ENCODE data around the gene IFITM2.

GRCh38 chr11:340539-341512, 33.2 kb downstream of the IFITM2 start:
- TF ChIP-seq CTCF (IDR thresholded peaks at IDR 0.05) (no peak), POLR2A (IDR thresholded peaks at IDR 0.05) (no peak)
